IMR-90 (cell line): Measurements from ENCODE around the gene OPCML. TPM values are rescaled to one million over a fixed set of nuclear protein-coding genes. Genes with fewer than 3 reads are reported as not detected.

Experiments used
- ATAC-seq: fragments of 200-7000 bp; cut with Tn5 transposase; 2 replicates; pipeline ENCODE4 v1.9.1; 2020; ENCODE audit warnings: low read depth, mild to moderate bottlenecking, moderate library complexity
- BruUV-seq: library from RNA; stranded (reverse); fragments of 400-500 nt; replicated peaks from 2 replicates; lab custom pipeline; 2021; lab: Mats Ljungman, UMichigan
- CTCF ChIA-PET: fragments of 300-600 bp; formaldehyde crosslinking; extraction: SDS; loops from one replicate; lab custom pipeline; 2021; ENCODE audit warnings: antibody characterized with exemption; lab: Yijun Ruan, JAX
- POLR2A ChIA-PET: fragments of 300-600 bp; sonication (Branson Sonifier 250); formaldehyde crosslinking; loops from one replicate; lab custom pipeline; 2022; ENCODE audit warnings: antibody characterized with exemption; ENCODE audit not compliant: unreplicated experiment; lab: Charles Lee
- DNase-seq: peaks from one replicate; pipeline ENCODE4 v3.0.0; 2013
- H2AFZ ChIP-seq: replicated peaks from 2 replicates; pipeline ENCODE3; 2013; ENCODE audit warnings: low read length, mild to moderate bottlenecking; ENCODE audit not compliant: poor library complexity
- H2AK5ac ChIP-seq: 2 replicates; pipeline ENCODE4 v1.6.1; 2013; ENCODE audit warnings: low read depth, low read length, inconsistent platforms
- H2AK9ac ChIP-seq: replicated peaks from 2 replicates; pipeline ENCODE3; 2013; ENCODE audit warnings: mild to moderate bottlenecking, low read depth, low read length, moderate library complexity; ENCODE audit not compliant: poor library complexity
- H2BK120ac ChIP-seq: 2 replicates; pipeline ENCODE4 v1.6.1; 2013; ENCODE audit warnings: low read depth, low read length, inconsistent platforms
- H2BK15ac ChIP-seq: 3 replicates; pipeline ENCODE4 v1.6.1; 2013; ENCODE audit warnings: low read depth, low read length, inconsistent platforms
- H2BK20ac ChIP-seq: 2 replicates; pipeline ENCODE4 v1.6.1; 2013; ENCODE audit warnings: low read depth, mild to moderate bottlenecking, inconsistent platforms, low read length, moderate library complexity
- H2BK5ac ChIP-seq: 2 replicates; pipeline ENCODE4 v1.6.1; 2013; ENCODE audit warnings: mild to moderate bottlenecking, low read depth, low read length, inconsistent platforms; ENCODE audit not compliant: poor library complexity, severe bottlenecking
- H3K14ac ChIP-seq: replicated peaks from 2 replicates; pipeline ENCODE4 v1.6.1; 2013; ENCODE audit warnings: low read depth, low read length, inconsistent platforms
- H3K18ac ChIP-seq: 2 replicates; pipeline ENCODE4 v1.6.1; 2013; ENCODE audit warnings: low read depth, low read length, control low read depth
- H3K23ac ChIP-seq: 2 replicates; pipeline ENCODE4 v1.6.1; 2013; ENCODE audit warnings: low read depth, low read length, inconsistent platforms
- H3K27ac ChIP-seq: 2 replicates; pipeline ENCODE4 v1.5.1; 2013; ENCODE audit warnings: mild to moderate bottlenecking, control low read depth, low read length; ENCODE audit not compliant: insufficient read depth
- H3K27me3 ChIP-seq: 2 replicates; pipeline ENCODE4 v1.6.1; 2013; ENCODE audit warnings: low read length; ENCODE audit not compliant: control insufficient read depth, insufficient read depth
- H3K36me3 ChIP-seq: 2 replicates; pipeline ENCODE4 v1.6.1; 2013; ENCODE audit warnings: low read length, mixed read lengths; ENCODE audit not compliant: control insufficient read depth, insufficient read depth
- H3K4ac ChIP-seq: 2 replicates; pipeline ENCODE4 v1.6.1; 2013; ENCODE audit warnings: low read depth, low read length, inconsistent platforms
- H3K4me1 ChIP-seq: 2 replicates; pipeline ENCODE4 v1.6.1; 2013; ENCODE audit warnings: low read length, mixed read lengths; ENCODE audit not compliant: control insufficient read depth, insufficient read depth
- H3K4me2 ChIP-seq: 2 replicates; pipeline ENCODE4 v1.6.1; 2013; ENCODE audit warnings: low read depth, mild to moderate bottlenecking, control low read depth, low read length, moderate library complexity
- H3K4me3 ChIP-seq: 2 replicates; pipeline ENCODE4 v1.5.1; 2013; ENCODE audit warnings: low read depth, mild to moderate bottlenecking, control low read depth, low read length, moderate library complexity; ENCODE audit not compliant: insufficient read depth
- H3K56ac ChIP-seq: 2 replicates; pipeline ENCODE4 v1.6.1; 2013; ENCODE audit warnings: low read length, inconsistent platforms; ENCODE audit not compliant: insufficient read depth; ENCODE audit errors: extremely low read depth
- H3K79me1 ChIP-seq, 2 experiments: 2 replicates each; pipeline ENCODE4 v1.6.1; 2013; ENCODE audit warnings: low read length in 2 of 2, inconsistent platforms in 1 of 2, low read depth in 1 of 2
- H3K9ac ChIP-seq: 2 replicates; pipeline ENCODE4 v1.6.1; 2013; ENCODE audit warnings: low read depth, low read length, control low read depth
- H3K9me1 ChIP-seq: 2 replicates; pipeline ENCODE4 v1.6.1; 2013; ENCODE audit warnings: low read length, inconsistent platforms; ENCODE audit not compliant: insufficient read depth
- H3K9me3 ChIP-seq: 2 replicates; pipeline ENCODE4 v1.6.1; 2013; ENCODE audit warnings: low read length; ENCODE audit not compliant: control insufficient read depth, insufficient read depth
- H4K20me1 ChIP-seq: 2 replicates; pipeline ENCODE4 v1.6.1; 2013; ENCODE audit warnings: low read length, inconsistent platforms; ENCODE audit not compliant: insufficient read depth
- H4K5ac ChIP-seq: 2 replicates; pipeline ENCODE4 v1.6.1; 2013; ENCODE audit warnings: mild to moderate bottlenecking, low read depth, low read length, control low read depth
- H4K8ac ChIP-seq, 2 experiments: 2 replicates each; pipeline ENCODE4 v1.6.1; 2013; ENCODE audit warnings: low read depth in 2 of 2, low read length in 2 of 2, control low read depth in 1 of 2, inconsistent platforms in 1 of 2
- H4K91ac ChIP-seq: 2 replicates; pipeline ENCODE4 v1.6.1; 2013; ENCODE audit warnings: low read depth, low read length, inconsistent platforms; ENCODE audit not compliant: insufficient read depth
- BHLHE40 ChIP-seq: fragments of 150-350 bp; IDR thresholded peaks from 2 replicates; pipeline ENCODE4 v1.6.1; 2016; ENCODE audit warnings: mild to moderate bottlenecking, low read depth, low read length
- CEBPB ChIP-seq: IDR thresholded peaks from 2 replicates; pipeline ENCODE4 v1.6.1; 2012; ENCODE audit warnings: low read depth, low read length, improper control_type of control experiment
- CHD1 ChIP-seq: IDR thresholded peaks from 2 replicates; pipeline ENCODE4 v1.6.1; 2012; ENCODE audit warnings: low read depth, low read length, improper control_type of control experiment
- CTCF ChIP-seq: conservative IDR thresholded peaks from 2 replicates; pipeline ENCODE4 v1.5.1; 2012; ENCODE audit warnings: mild to moderate bottlenecking, low read depth, low read length, improper control_type of control experiment
- FOS ChIP-seq: fragments of 150-350 bp; IDR thresholded peaks from 2 replicates; pipeline ENCODE4 v1.6.1; 2016; ENCODE audit warnings: low read depth, low read length
- MAFK ChIP-seq: IDR thresholded peaks from 2 replicates; pipeline ENCODE4 v1.6.1; 2012; ENCODE audit warnings: low read depth, low read length, improper control_type of control experiment
- MAZ ChIP-seq: IDR thresholded peaks from 2 replicates; pipeline ENCODE4 v1.6.1; 2012; ENCODE audit warnings: low read depth, mild to moderate bottlenecking, low read length, improper control_type of control experiment, moderate library complexity, borderline replicate concordance
- MXI1 ChIP-seq: IDR thresholded peaks from 2 replicates; pipeline ENCODE4 v1.6.1; 2012; ENCODE audit warnings: low read depth, mild to moderate bottlenecking, low read length, moderate library complexity, borderline replicate concordance
- POLR2A ChIP-seq: IDR thresholded peaks from 2 replicates; pipeline ENCODE4 v1.6.1; 2012; ENCODE audit warnings: mild to moderate bottlenecking, low read depth, low read length
- RAD21 ChIP-seq: IDR thresholded peaks from 2 replicates; pipeline ENCODE4 v1.6.1; 2012; ENCODE audit warnings: low read length, improper control_type of control experiment
- RFX5 ChIP-seq: IDR thresholded peaks from 2 replicates; pipeline ENCODE4 v1.8.0; 2012; ENCODE audit warnings: low read depth, mild to moderate bottlenecking, low read length, moderate library complexity
- SMC3 ChIP-seq: fragments of 150-350 bp; IDR thresholded peaks from 2 replicates; pipeline ENCODE4 v1.6.1; 2016; ENCODE audit warnings: low read depth, mild to moderate bottlenecking, antibody characterized with exemption, low read length, moderate library complexity
- WGBS, 2 experiments: methylation state at CpG; one replicate each; pipeline versions ENCODE4 v1.1.5 to v1.1.7; 2013; ENCODE audit warnings: missing lambda C conversion rate in 2 of 2; ENCODE audit not compliant: insufficient read length in 1 of 2; ENCODE audit errors: extremely low coverage in 2 of 2; 5-methylcytosine and 5-hydroxymethylcytosine counted together
- dilution Hi-C: fragments of 300-500 bp; cut with HindIII; formaldehyde crosslinking; loops from one replicate; pipeline ENCODE4 v1.14.3; 2018; ENCODE audit warnings: low sequenced_read_pairs; ENCODE audit not compliant: unreplicated experiment
- in situ Hi-C: fragments of 300-500 bp; cut with MboI; formaldehyde crosslinking; loops from 3 replicates; pipeline ENCODE4 v1.14.3; 2019; ENCODE audit warnings: low sequenced_read_pairs, inconsistent platforms, mixed read lengths
- intact Hi-C: fragments of 100-400 bp; cut with micrococcal nuclease; formaldehyde crosslinking; loops from 2 replicates; pipeline ENCODE4 v1.10.0; 2022
- polyA plus RNA-seq, 3 experiments: library from polyadenylated mRNA; depleted of rRNA; stranded (reverse); fragments of >200 nt; gene quantifications; 2 replicates each; pipeline ENCODE4 v1.2.3, GENCODE V29; 2012; ENCODE audit warnings: low replicate concordance in 1 of 3
- total RNA-seq: library from RNA; depleted of rRNA; stranded (reverse); fragments of >200 nt; gene quantifications from 2 replicates; pipeline ENCODE4 v1.2.3, GENCODE V29; 2012

Gene OPCML
- total and polyA plus RNA-seq, 2 of the 4 experiments (the other 2 are of a cell fraction): under 0.01 to 2.6 TPM

DNA sequence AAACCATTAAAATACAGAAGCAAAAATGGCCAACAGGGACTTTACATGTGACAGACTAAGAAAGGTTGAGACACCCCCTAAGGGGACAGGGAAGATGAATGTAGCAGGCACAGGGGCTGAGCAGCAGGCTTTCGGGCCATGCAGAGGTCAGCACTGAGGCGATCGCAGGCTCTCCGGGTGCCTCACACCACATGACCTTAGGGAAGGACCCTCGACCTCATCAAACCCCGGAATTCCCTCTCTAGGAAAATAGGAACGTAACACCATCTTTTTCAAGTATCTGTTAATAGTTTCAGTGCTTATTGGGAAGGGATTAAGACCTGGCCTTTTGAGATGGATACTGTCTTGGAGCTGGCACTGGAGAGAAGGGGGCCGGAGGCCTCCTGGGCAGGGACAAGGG is 27.4 kb downstream of the OPCML start:
- dilution Hi-C loops: no loop called here
- TF ChIP-seq BHLHE40: no peak
- TF ChIP-seq CEBPB: no peak
- no peak for TF ChIP-seq MAZ
- no peak for TF ChIP-seq CHD1
- no peak for TF ChIP-seq RFX5
- no peak for TF ChIP-seq MAFK
- no peak for TF ChIP-seq MXI1
- TF ChIP-seq POLR2A: no peak
- no peak for TF ChIP-seq SMC3
- no peak for TF ChIP-seq RAD21
- no peak for TF ChIP-seq CTCF
- no peak for TF ChIP-seq FOS
- H2BK120ac ChIP-seq: no peak overlapping the region

More for the DNA sequence above, 27.4 kb downstream of the OPCML start:
- H2AK9ac ChIP-seq: no peak overlapping the region
- no peaks in the 10 kb centered on the region for H3K9me1 ChIP-seq
- no peak overlapping the region for H3K14ac ChIP-seq
- no peak overlapping the region for H3K18ac ChIP-seq
- no peak overlapping the region for H3K4me3 ChIP-seq
- H3K4me1 ChIP-seq: no peaks in the 10 kb centered on the region
- BruUV-seq: no TSS peak
- no peak overlapping the region for H4K5ac ChIP-seq
- DNase-seq: no peak
- H2AFZ ChIP-seq: no peak overlapping the region
- H2BK15ac ChIP-seq: no peak overlapping the region
- H2AK5ac ChIP-seq: no peak overlapping the region
- intact Hi-C loops: no loop called here
- peaks cover 41% of the 10 kb centered on the region for H3K9me3 ChIP-seq
- H3K23ac ChIP-seq: no peak overlapping the region
- WGBS, 2 experiments: 83% methylated on average over 1 of the region's 8 CpGs; no CpG with 5 or more reads in 1 of the 2 experiments
- H4K8ac ChIP-seq: no peak overlapping the region
- H3K4me2 ChIP-seq: no peak overlapping the region
- ChIA-PET POLR2A (no interaction called here), CTCF (no interaction called here)
- no peaks in the 10 kb centered on the region for H3K36me3 ChIP-seq
- no peak for ATAC-seq
- no peak overlapping the region for H3K56ac ChIP-seq
- no peak overlapping the region for H3K27ac ChIP-seq
- no peaks in the 10 kb centered on the region for H3K79me1 ChIP-seq
- no peaks in the 10 kb centered on the region for H3K27me3 ChIP-seq
- no peak overlapping the region for H3K4ac ChIP-seq
- H4K20me1 ChIP-seq: no peaks in the 10 kb centered on the region
- no peak overlapping the region for H4K91ac ChIP-seq
- no peak overlapping the region for H2BK5ac ChIP-seq
- H2BK20ac ChIP-seq: no peak overlapping the region
- in situ Hi-C loops: no loop called here
- H3K9ac ChIP-seq: no peak overlapping the region
